ENCODE measurements around the gene CD96. TPM values are rescaled to one million over a fixed set of nuclear protein-coding genes. Genes with fewer than 3 reads are reported as not detected.

The CD96 gene
- total RNA-seq, 2 donors from 2014 or later, result 0.33 to 2.6 TPM

- intact Hi-C loops (cut with DNase I), result no loop called here
Observed at GRCh38 chr3:111652492-111653180, 110.6 kb downstream of the CD96 start.

GRCh38 chr3:111653766-111654165, 111.8 kb downstream of the CD96 start:
- Histone ChIP-seq H3K4me3 (no peak overlapping the region), H3K9me3 (no peaks in the 10 kb centered on the region), H3K4me1 (peaks cover 17% of the 10 kb centered on the region), H3K27ac (no peak overlapping the region), H3K36me3 (replicated peaks in 1 of 2; ENCODE audit: insufficient read depth in 1 of 2, low read depth in 2 of 2) (no peaks in the 10 kb centered on the region), H3K27me3 (no peaks in the 10 kb centered on the region)
- ATAC-seq (no peak), DNase-seq (no peak)
- no peak for TF ChIP-seq CTCF (IDR thresholded peaks at IDR 0.05)
- no peak for TF ChIP-seq POLR2A (IDR thresholded peaks at IDR 0.05)
- 71 to 72% methylated on average over 2 of the region's 2 CpGs for WGBS, 2 donors
- intact Hi-C loops (cut with DNase I), result no loop called here

More at GRCh38 chr3:111652492-111653180, 110.6 kb downstream of the CD96 start:
- DNase-seq, result no peak
- TF ChIP-seq CTCF (IDR thresholded peaks at IDR 0.05) (no peak), POLR2A (IDR thresholded peaks at IDR 0.05) (no peak)
- no peak for ATAC-seq
- Histone ChIP-seq H3K27me3 (no peaks in the 10 kb centered on the region), H3K9me3 (no peaks in the 10 kb centered on the region), H3K27ac (no peak overlapping the region), H3K4me1 (peaks cover 17% of the 10 kb centered on the region), H3K36me3 (replicated peaks in 1 of 2; ENCODE audit: insufficient read depth in 1 of 2, low read depth in 2 of 2) (no peaks in the 10 kb centered on the region), H3K4me3 (no peak overlapping the region)
- 76% methylated on average over 6 of the region's 6 CpGs for WGBS, 2 donors

GRCh38 chr3:111662012-111662411, 120.0 kb downstream of the CD96 start:
- WGBS, 2 donors, result 89 to 97% methylated on average over 3 of the region's 3 CpGs
- no peak for DNase-seq
- H3K36me3 ChIP-seq (replicated peaks in 1 of 2; ENCODE audit: insufficient read depth in 1 of 2, low read depth in 2 of 2), result no peaks in the 10 kb centered on the region
- no peaks in the 10 kb centered on the region for H3K4me1 ChIP-seq
- ATAC-seq, result no peak
- no peaks in the 10 kb centered on the region for H3K9me3 ChIP-seq
- H3K4me3 ChIP-seq, result no peak overlapping the region
- no peak overlapping the region for H3K27ac ChIP-seq
- no peak for TF ChIP-seq POLR2A (IDR thresholded peaks at IDR 0.05)
- TF ChIP-seq CTCF (IDR thresholded peaks at IDR 0.05), result no peak
- intact Hi-C loops (cut with DNase I), result no loop called here
- no peaks in the 10 kb centered on the region for H3K27me3 ChIP-seq

- WGBS, 2 donors, result 73 to 81% methylated on average over 3 of the region's 3 CpGs
- intact Hi-C loops (cut with DNase I), result no loop called here
- Histone ChIP-seq H3K36me3 (replicated peaks in 1 of 2; ENCODE audit: insufficient read depth in 1 of 2, low read depth in 2 of 2) (no peaks in the 10 kb centered on the region), H3K9me3 (no peaks in the 10 kb centered on the region), H3K4me1 (no peaks in the 10 kb centered on the region), H3K4me3 (no peak overlapping the region), H3K27me3 (no peaks in the 10 kb centered on the region), H3K27ac (no peak overlapping the region)
- DNase-seq (no peak), ATAC-seq (no peak)
- TF ChIP-seq CTCF (IDR thresholded peaks at IDR 0.05), result no peak
- no peak for TF ChIP-seq POLR2A (IDR thresholded peaks at IDR 0.05)
Observed at GRCh38 chr3:111662907-111663306, 120.9 kb downstream of the CD96 start.

All from body of pancreas (tissue), 4 donors.